ENCODE results near the gene ZNF521. TPM values are rescaled to one million over a fixed set of nuclear protein-coding genes. Genes with fewer than 3 reads are reported as not detected.

Gene ZNF521
- polyA plus RNA-seq, 3 donors: 0.07 to 0.20 TPM; not detected in 1

DNA sequence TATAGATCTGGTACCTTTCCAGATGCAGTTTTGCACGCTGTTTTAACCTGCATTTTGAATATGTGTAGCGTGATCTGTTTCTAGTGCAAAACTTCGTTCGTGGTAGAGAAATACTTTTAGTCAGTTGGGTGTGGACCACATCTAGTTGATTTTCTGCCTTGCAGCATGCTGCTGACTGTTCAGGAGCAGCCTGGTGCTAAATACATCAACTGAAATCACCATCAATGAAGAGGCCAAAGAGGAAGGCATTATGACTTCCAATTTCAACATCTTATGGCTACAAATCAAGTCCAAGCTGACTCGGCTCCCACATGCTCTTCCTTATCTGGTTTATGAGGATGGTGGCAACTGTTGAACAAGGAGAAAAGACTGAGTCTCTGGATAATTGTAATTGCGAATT is 298.5 kb downstream of the ZNF521 start:
- TF ChIP-seq, protein P1, sequence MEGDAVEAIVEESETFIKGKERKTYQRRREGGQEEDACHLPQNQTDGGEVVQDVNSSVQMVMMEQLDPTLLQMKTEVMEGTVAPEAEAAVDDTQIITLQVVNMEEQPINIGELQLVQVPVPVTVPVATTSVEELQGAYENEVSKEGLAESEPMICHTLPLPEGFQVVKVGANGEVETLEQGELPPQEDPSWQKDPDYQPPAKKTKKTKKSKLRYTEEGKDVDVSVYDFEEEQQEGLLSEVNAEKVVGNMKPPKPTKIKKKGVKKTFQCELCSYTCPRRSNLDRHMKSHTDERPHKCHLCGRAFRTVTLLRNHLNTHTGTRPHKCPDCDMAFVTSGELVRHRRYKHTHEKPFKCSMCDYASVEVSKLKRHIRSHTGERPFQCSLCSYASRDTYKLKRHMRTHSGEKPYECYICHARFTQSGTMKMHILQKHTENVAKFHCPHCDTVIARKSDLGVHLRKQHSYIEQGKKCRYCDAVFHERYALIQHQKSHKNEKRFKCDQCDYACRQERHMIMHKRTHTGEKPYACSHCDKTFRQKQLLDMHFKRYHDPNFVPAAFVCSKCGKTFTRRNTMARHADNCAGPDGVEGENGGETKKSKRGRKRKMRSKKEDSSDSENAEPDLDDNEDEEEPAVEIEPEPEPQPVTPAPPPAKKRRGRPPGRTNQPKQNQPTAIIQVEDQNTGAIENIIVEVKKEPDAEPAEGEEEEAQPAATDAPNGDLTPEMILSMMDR (IDR thresholded peaks at IDR 0.05): no peak
- Histone ChIP-seq H3K4me2 (replicated peaks; ENCODE audit: extremely low read depth, low read length, poor library complexity, severe bottlenecking) (no peak overlapping the region), H3K4me3 (replicated peaks in 1 of 3; ENCODE audit: low read depth in 2 of 3, low read length in 3 of 3) (no peak overlapping the region), H3K27ac (ENCODE audit: low read depth in 1 of 2, low read length in 2 of 2) (no peak overlapping the region), H3K79me2 (ENCODE audit: insufficient read depth, low read length) (no peaks in the 10 kb centered on the region), H3K36me3 (replicated peaks in 1 of 2; ENCODE audit: control insufficient read depth in 1 of 2, insufficient read depth in 2 of 2, low read length in 2 of 2) (no peaks in the 10 kb centered on the region), H3K9ac (ENCODE audit: insufficient read depth, low read length, poor library complexity, severe bottlenecking) (no peak overlapping the region), H3K4me1 (ENCODE audit: control insufficient read depth in 1 of 2, insufficient read depth in 2 of 2, low read length in 2 of 2) (no peaks in the 10 kb centered on the region), H3K27me3 (ENCODE audit: control insufficient read depth in 2 of 2, insufficient read depth in 2 of 2, low read length in 2 of 2) (no peaks in the 10 kb centered on the region), H2AFZ (ENCODE audit: insufficient read depth, low read depth, low read length, poor library complexity, severe bottlenecking) (no peak overlapping the region), H3K9me3 (replicated peaks in 1 of 2; ENCODE audit: control insufficient read depth in 1 of 2, insufficient read depth in 1 of 2, low read length in 2 of 2) (no peaks in the 10 kb centered on the region), H4K20me1 (ENCODE audit: insufficient read depth, low read length) (no peaks in the 10 kb centered on the region)
- H3K27ac Mint-ChIP-seq: no peak overlapping the region
- intact Hi-C loops (cut with micrococcal nuclease): no loop called here
- WGBS (ENCODE audit: insufficient coverage): 94% methylated on average over 3 of the region's 6 CpGs
- no peak overlapping the region for H3K4me3 Mint-ChIP-seq
- no peaks in the 10 kb centered on the region for H3K27me3 Mint-ChIP-seq (ENCODE audit: low read depth in 3 of 3)
- H3K9me3 Mint-ChIP-seq: peaks cover 0 to 3% (median 0%) of the 10 kb centered on the region in 7 donors
- DNase-seq: no peak
- H3K4me1 Mint-ChIP-seq: no peaks in the 10 kb centered on the region
- no peaks in the 10 kb centered on the region for H3K36me3 Mint-ChIP-seq

DNA sequence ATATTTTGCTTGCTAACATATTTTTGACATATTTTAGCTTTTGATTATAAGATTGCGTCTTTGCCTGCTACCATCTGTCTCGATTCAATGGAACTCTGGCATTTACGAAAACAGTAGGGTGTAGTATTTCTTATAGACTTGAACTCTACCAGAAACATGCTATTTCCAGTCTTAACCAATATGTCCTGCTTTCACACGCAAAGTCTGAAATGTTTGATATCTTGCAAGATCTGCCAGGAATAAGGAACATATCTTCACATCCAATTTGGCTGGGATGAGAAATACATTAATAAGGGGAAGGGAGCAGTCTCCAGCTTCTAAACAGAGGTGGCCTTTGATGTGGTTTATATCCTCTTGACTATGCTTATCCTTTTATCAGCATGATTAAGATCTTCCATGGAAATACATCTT is 299.4 kb downstream of the ZNF521 start:
- Mint-ChIP-seq H3K27me3 (ENCODE audit: low read depth in 3 of 3) (no peaks in the 10 kb centered on the region), H3K4me1 (no peaks in the 10 kb centered on the region), H3K27ac (no peak overlapping the region), H3K4me3 (no peak overlapping the region), H3K36me3 (no peaks in the 10 kb centered on the region), H3K9me3 (peaks cover 0 to 3% (median 0%) of the 10 kb centered on the region in 7 donors)
- no peaks in the 10 kb centered on the region for H3K36me3 ChIP-seq (replicated peaks in 1 of 2; ENCODE audit: control insufficient read depth in 1 of 2, insufficient read depth in 2 of 2, low read length in 2 of 2)
- no peak overlapping the region for H3K4me3 ChIP-seq (replicated peaks in 1 of 3; ENCODE audit: low read depth in 2 of 3, low read length in 3 of 3)
- H4K20me1 ChIP-seq (ENCODE audit: insufficient read depth, low read length): no peaks in the 10 kb centered on the region
- DNase-seq: no peak
- no peaks in the 10 kb centered on the region for H3K4me1 ChIP-seq (ENCODE audit: control insufficient read depth in 1 of 2, insufficient read depth in 2 of 2, low read length in 2 of 2)
- H3K9me3 ChIP-seq (replicated peaks in 1 of 2; ENCODE audit: control insufficient read depth in 1 of 2, insufficient read depth in 1 of 2, low read length in 2 of 2): no peaks in the 10 kb centered on the region
- intact Hi-C loops (cut with micrococcal nuclease): no loop called here
- WGBS (ENCODE audit: insufficient coverage): no CpG with 5 or more reads among the region's 4 CpGs
- H3K79me2 ChIP-seq (ENCODE audit: insufficient read depth, low read length): no peaks in the 10 kb centered on the region
- TF ChIP-seq, protein P1 (IDR thresholded peaks at IDR 0.05): no peak
- H3K4me2 ChIP-seq (replicated peaks; ENCODE audit: extremely low read depth, low read length, poor library complexity, severe bottlenecking): no peak overlapping the region
- H2AFZ ChIP-seq (ENCODE audit: insufficient read depth, low read depth, low read length, poor library complexity, severe bottlenecking): no peak overlapping the region
- H3K9ac ChIP-seq (ENCODE audit: insufficient read depth, low read length, poor library complexity, severe bottlenecking): no peak overlapping the region
- H3K27me3 ChIP-seq (ENCODE audit: control insufficient read depth in 2 of 2, insufficient read depth in 2 of 2, low read length in 2 of 2): no peaks in the 10 kb centered on the region
- H3K27ac ChIP-seq (ENCODE audit: low read depth in 1 of 2, low read length in 2 of 2): no peak overlapping the region

Data from CD14-positive monocyte (primary cell).